GM19438 (cell line): Measurements from ENCODE around the gene GRB7.
"Not testable (repeated sequence)": the region's sequence is repeated elsewhere in the genome, so short reads cannot be mapped to it uniquely, and the experiment has no call there.

ENCODE experiments used
- ATAC-seq: cut with Tn5 transposase; IDR thresholded peaks from one replicate; pipeline ENCODE4 v1.9.1; 2021; ENCODE audit warnings: low read depth; ENCODE audit not compliant: unreplicated experiment

Gene GRB7

DNA sequence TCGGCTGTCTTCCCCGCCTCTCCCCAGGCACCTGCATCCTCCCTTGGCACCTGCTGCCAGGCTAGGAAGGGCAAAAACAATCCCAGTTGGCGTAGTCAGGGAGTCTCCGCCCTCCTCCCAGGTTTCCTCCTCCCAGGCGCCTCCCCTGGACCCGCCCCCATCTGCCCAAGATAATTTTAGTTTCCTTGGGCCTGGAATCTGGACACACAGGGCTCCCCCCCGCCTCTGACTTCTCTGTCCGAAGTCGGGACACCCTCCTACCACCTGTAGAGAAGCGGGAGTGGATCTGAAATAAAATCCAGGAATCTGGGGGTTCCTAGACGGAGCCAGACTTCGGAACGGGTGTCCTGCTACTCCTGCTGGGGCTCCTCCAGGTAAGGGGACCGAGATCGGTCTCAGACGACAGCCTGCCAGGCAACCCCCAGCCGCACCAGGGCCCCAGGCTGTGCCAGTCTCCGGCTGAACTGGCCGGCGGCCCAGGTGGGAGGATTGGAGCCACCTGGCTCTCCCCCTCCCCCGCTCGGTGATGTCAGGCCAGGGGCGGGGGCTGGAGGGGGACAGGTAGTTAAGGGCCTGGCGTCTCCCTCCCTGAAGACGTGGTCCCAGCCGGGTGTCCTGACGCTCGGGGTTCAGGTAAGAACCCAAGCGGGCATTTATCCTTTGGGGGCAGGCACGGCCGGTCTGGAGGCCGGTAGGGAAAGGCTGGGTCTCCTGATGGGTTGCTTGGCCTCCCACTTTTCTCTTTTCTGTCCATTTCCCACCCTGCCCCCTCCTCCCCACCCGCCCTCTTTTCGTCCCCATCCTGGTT, at the start of gene GRB7:
TSS of gene GRB7 (plus strand) at position 179 of the 808 bp plus-strand sequence. CDS start 4,364 bp downstream, outside the sequence.
- no peak for ATAC-seq

DNA sequence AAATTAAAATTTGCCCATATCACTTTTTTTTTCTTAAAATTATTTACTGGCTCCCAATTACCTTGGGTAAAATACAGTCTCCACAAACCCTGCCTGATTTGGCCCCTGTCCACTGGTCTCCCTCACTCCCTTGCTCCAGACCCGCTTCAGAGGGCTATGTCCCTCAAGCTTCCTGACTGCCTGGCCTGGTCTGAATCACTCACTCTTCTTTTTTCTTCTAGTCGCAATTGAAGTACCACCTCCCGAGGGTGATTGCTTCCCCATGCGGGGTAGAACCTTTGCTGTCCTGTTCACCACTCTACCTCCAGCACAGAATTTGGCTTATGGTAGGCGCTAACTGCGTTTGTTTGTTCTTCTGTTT, 49.3 kb upstream of the GRB7 start:
- ATAC-seq: no peak

DNA sequence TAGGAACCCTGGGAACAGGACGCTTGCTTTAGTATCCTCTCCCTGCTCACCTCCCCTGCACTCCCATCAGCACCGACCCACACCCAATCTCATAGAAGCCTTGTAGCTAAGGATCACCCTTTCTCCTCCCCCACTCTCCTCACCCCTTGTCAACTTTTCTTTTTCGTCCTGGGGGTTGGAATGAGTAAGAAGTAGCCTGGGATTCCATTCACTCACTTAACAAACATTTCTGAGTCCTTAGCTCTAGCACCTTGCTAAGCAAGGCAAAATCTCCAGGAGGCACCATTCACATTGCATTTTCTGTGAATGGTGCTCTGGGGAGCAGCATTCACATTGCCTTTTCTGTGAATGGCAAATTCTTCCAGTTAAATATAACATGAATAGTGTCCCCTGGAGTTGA, 48.8 kb upstream of the GRB7 start:
- ATAC-seq: no peak

DNA sequence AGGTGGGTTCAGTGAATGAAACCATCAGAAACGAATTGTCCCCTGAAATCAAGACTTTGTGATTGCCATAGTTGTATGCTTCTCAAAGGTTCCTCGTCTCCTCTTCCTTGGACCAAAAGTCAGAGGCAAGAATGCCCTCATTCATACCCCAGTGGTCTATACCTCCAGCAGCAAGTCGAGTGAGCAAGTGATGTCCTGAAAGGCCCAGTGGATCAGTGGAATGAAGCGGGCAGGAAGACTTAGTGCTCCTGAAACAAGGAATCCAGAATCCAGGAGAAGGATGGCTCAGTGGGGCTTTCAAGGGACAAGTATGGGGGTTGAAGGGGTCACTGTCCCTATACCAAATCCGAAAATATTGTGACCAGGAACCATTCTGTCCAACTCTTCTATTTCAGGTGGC, 43.1 kb upstream of the GRB7 start:
- no peak for ATAC-seq

DNA sequence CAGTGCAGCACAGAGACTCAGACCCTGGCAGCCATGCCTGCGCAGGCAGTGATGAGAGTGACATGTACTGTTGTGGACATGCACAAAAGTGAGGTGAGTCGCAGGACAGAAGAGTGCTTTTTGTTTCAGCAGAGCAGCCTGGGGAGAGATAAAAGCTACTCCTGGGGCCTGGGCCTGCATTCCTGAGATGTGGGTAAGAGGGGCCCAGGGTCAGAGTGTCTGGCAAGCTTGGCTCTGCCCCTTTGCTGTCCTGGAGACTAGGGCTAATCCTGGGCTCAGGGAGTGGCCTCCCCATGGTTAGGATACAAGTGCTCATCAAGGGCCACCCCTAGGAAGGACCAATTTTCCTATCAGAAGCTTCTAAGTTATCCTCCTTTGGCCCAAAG, 42.7 kb upstream of the GRB7 start:
- no peak for ATAC-seq

DNA sequence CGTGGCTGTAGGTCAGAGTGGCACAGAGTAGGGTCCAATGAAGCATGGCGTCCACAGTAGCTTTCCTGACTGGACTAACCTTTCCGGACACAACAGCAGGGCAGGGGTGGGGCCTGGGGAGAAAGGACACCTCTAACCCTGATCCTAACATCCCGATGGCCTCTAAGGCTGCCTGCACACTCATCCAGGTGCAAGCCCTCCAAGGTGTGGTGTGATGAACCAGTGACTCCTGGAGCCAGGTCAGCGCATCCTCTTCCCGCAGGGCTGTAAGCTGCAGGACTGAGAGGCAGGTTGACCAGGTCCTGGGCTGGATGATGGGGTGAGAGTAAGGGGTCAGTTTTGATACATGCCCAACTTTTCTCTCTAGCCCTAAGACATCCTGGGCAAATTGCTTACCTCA, 41.0 kb upstream of the GRB7 start:
- no peak for ATAC-seq

DNA sequence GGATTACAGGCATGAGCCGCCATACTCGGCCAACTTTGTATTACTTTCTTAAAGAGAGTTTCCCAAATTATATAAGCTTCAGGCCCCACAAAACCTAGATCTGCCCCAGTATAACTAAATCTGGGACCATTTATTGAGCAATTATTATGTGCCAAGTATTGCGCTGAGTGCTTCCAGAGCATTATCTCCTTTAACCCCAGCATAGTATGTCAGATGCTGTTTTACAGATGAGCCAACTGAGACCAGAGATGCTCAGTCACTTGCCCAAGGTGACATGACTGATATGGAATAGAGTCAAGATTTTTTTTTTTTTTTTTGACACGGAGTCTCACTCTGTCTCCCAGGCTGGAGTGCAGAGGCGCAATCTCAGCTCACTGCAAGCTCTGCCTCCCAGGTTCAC, 39.8 kb upstream of the GRB7 start:
- ATAC-seq: no peak

DNA sequence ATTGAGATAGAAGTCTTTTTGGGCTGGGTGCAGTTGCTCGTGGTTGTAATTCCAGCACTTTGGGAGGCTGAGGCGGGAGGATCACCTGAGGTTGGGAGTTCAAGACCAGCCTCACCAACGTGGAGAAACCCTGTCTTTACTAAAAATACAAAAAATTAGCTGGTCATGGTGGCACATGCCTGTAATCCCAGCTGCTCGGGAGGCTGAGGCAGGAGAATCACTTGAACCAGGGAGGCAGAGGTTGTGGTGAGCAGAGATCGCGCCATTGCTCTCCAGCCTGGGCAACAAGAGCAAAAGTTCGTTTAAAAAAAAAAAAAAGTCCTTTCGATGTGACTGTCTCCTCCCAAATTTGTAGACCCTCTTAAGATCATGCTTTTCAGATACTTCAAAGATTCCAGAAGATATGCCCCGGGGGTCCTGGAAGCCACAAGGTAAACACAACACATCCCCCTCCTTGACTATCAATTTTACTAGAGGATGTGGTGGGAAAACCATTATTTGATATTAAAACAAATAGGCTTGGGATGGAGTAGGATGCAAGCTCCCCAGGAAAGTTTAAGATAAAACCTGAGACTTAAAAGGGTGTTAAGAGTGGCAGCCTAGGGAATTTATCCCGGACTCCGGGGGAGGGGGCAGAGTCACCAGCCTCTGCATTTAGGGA, 38.5 kb upstream of the GRB7 start:
- ATAC-seq: not testable (repeated sequence)

DNA sequence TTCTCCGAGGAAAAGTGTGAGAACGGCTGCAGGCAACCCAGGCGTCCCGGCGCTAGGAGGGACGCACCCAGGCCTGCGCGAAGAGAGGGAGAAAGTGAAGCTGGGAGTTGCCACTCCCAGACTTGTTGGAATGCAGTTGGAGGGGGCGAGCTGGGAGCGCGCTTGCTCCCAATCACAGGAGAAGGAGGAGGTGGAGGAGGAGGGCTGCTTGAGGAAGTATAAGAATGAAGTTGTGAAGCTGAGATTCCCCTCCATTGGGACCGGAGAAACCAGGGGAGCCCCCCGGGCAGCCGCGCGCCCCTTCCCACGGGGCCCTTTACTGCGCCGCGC, 38.0 kb upstream of the GRB7 start, which contains the start of gene ERBB2:
TSS of gene ERBB2 (plus strand) at position 247 of the 330 bp plus-strand sequence. CDS start 175 bp downstream, outside the sequence.
- ATAC-seq: no peak

DNA sequence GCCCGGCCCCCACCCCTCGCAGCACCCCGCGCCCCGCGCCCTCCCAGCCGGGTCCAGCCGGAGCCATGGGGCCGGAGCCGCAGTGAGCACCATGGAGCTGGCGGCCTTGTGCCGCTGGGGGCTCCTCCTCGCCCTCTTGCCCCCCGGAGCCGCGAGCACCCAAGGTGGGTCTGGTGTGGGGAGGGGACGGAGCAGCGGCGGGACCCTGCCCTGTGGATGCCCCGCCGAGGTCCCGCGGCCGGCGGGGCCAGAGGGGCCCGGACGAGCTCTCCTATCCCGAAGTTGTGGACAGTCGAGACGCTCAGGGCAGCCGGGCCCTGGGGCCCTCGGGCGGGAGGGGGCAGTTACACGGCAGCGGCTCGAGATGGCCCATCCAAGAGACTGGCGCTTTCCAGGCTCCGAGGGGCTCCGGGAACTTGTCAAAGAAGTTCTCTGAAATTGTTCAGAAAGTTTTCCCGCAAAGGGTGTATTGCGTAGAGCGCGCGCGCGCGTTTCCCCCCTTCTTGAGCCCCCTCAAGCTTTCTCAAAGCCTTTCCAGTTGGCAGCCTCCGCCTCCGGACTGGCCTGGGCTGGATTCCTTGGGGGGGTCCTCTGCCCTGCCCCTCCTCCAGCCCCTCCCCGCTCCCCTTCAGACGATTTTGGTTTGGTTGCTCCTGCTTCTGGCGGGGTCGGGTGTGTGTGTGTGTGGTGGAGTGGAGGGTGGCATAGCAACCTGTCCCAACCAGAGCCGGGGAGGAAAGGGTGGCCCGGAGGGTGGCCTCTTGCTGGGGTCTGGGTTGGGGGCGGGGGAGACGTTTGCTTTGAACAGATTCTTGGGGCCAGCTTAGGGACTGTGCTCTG, 37.4 kb upstream of the GRB7 start:
- ATAC-seq: no peak

DNA sequence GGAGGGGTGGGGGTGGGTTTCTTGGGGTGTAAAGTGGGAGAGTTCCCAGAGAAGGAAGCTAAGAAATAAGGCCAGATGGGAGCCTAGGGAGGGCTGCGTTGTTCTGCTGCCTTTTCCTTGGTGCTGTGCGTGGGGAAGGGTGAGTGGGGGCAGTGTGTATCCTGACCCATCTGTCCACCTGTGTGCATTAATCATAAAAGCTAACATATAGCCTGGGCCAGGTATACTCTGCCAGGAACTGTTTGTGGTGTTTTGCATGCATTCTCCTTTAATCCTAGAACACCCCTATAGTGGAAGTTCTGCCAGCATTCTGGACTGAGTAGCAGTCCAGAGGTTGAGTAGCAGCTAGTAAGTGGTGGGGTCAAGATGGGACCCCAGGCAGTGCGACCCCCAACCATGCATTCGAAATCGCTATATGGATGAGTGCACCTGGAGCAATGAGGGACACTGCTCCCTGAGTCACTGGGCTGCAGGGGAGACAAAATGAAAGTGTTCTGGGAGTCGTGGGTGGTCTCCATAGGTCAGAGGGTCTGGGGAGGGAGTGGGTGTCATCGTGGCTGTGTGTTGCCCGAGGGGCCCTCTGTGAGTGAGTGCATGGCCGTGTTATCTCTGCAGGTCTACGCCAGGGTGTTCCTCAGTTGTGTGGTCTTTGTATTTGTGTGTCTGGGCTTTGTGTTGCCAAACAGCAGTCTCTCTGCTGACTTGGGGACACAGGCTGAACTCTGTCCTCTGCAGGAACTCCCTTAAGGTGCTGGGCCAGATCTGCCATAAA, 36.5 kb upstream of the GRB7 start:
- ATAC-seq: no peak

DNA sequence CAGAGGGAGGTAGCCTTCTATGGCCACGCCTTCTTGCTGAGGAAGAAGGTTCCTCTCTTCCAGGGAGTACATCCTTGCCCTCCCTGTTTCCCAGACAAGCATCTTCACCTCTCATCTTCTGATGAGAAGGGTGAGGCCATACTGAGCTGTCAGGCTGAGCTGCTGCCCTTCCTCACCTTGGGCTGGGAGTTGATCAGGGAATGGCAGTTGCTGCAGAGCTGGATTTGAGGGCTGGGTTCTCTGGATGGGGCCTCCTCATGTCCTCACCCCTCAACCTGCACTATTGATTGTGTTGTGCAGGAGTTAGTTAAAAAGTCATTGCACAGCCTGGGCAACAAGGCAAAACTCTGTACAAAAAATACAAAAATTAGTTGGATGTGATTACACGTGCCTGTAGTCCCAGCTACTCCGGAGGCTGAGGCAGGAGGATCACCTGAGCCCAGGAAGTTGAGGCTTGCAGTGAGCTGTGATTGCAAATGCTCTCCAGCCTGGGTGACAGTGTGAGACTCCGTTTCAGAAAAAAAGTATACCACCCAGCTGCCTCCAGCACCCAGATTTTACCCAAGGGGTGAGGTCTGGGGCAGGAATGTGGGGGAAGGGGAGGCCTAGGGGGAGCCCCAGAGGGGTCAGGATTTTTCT, 35.8 kb upstream of the GRB7 start:
- no peak for ATAC-seq

DNA sequence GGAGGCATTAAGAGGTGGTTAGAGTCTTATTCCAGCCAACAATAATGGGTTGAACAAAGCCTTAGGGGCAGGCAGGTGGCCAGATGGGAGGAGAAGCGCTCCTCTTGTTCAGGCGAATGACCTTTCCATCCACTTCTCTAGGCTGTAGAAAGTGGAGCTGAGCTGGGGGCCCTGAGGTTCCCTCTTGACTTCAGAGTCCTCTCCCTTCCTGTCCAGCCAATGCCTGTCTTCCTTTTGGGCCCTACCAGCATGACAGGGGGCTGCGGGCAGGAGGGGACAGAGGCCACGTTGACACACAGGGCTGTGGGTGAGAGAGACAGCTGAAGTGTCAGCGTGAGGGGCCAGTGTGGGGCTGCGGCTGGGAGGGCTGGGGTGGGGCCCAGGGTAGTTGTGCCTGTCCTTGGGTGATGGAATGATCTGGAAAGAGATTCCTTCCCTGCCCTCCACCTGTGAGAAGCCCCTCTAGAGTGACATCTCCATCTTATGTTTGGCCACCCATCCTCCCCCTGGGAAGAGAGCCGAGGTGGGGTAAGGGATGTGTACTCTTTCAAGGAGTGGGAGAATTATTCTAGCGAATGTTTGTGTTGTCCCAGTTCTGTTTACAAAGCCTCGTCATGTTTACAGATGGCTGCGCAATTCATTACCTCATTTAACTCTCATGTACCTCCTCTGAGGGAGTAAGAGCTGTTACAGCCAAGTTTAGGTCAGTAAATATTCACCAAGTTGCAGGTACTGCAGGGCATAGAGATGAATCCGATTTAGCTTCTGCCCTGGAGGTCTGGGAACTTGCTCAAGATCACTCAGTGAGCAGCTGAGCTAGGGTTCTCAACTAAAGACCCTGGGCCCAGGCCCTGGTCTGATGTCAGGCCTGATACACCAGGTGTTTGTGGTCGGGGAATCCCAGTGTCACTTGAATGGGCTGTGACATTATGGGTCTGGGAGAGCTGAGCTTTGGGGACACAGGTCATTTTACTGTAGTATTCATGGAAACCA, 34.5 kb upstream of the GRB7 start:
- no peak for ATAC-seq

DNA sequence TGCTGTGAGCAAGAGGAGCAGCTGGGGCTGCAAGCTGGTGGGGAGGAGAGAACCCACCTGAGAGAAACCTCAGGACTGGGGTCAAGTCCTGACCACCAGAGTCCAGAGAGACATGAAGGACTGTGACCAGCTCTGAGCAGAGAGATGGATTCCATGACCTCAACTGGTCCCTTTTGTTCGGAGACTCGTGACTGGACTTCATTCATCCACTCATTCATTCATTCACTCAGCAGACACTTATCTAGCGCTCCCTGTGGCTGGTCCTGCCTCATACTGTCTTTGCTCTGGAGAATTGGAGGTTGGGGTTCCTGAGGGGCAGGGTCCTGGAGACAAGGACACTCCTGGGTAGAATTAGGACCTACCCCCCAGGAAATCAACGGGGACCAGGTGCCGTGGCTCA, 33.8 kb upstream of the GRB7 start:
- ATAC-seq: no peak

DNA sequence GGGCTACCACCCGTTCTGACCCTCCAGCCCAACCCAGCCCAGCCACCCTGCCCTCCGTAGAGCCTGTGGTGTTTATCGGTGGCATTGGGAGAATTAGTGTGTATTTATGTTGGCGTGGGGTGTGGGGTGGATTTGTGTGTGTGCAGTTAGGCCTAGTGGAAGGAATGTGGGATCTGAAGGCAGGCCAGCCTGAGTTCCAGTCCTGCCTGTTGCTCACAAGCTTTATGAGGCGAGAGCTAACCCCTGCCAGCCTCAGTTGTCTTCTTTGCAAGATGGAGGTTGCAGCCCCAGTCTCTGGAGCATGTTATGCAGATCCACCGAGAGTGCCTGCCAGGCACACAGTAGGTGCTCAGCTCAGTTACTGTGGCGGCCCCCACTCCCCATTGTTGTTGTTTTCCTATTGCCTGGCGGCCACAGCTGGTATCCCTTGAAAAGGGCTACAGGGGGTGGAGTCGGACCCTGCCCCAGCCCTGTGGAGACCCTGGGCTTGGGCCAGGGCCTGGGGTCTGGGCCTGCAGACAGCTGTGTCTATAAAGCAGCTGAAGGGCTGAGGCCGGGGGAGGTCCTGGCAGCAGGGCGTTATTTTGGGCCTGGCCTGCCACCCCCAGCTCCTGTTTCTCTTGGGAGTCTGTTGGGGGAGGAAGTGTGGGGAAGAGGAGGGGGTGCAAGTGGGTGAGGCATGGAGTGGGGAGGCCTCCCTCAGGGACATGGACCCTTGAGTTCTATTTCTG, 32.8 kb upstream of the GRB7 start:
- ATAC-seq: no peak

DNA sequence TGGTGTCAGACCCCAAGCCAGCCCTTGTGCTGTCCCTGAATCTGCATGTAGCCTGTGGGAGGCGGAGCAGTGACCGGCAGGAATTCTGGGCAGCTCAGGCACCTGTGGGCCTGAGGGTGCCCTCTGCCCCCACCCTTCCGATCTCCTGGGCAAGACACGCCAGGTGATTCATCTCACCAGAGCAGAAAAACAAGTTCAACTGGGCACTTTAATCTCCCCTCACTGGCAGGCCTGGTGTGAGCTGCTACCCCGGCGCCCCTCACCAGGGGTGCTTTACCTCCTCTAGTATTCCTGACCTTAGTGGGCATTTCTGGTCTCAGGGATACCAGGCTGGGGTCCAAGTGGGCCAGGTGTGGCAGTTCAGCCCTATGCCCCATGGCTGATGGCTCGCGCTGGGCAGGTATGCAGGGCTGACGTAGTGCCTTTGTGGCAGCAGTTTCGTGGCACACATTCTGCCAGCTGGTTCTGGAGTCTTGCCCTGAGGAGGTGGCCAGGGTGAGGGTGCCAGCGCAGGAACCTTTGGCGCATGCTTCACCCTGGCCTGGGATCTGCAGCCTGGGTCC, 31.9 kb upstream of the GRB7 start:
- no peak for ATAC-seq

DNA sequence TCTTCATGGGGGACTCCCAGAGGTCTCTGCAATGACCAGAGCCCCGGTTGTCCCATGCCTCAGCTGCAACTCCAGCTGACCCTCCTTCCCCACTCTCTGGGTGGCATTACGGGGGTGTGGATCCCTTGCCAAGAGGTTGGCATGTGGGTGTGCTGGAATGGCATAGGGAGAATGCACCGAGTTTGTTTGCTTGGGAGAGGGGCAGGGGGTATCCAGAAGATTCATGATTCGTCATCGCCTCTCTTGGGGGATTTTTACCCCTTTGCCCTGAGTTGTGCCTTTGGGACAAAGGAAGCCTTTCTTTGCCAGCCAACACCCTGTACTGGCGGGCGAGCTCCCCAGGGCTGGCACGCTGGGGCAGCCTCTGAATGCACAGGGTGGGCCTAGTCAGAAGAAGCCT, 31.4 kb upstream of the GRB7 start:
- no peak for ATAC-seq

DNA sequence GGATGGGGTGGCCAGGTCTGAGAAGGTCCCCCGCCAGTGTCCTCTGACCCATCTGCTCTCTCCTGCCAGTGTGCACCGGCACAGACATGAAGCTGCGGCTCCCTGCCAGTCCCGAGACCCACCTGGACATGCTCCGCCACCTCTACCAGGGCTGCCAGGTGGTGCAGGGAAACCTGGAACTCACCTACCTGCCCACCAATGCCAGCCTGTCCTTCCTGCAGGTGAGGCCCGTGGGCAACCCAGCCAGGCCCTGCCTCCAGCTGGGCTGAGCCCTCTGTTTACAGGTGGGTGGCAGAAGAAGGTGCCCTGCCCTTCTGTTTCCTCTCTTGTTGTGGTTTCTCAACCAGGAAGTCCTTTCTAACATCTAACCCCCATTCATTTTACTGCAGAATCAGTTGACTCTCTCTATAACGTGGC, 30.8 kb upstream of the GRB7 start:
- no peak for ATAC-seq
